Glomerular endothelial cell (primary cell): ENCODE measurements around the gene NAA20. TPM values are rescaled to one million over a fixed set of nuclear protein-coding genes. Genes with fewer than 3 reads are reported as not detected.

Experiments used
- DNase-seq: peaks from one replicate; pipeline ENCODE4 v3.0.0-alpha.2; 2011; ENCODE audit warnings: low read depth, low spot score; ENCODE audit errors: extremely low read depth
- total RNA-seq: library from RNA; depleted of rRNA; stranded (reverse); fragments of >200 nt; gene quantifications from 2 replicates; pipeline ENCODE4 v1.2.3, GENCODE V29; 2015

The NAA20 gene, protein sequence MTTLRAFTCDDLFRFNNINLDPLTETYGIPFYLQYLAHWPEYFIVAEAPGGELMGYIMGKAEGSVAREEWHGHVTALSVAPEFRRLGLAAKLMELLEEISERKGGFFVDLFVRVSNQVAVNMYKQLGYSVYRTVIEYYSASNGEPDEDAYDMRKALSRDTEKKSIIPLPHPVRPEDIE
- total RNA-seq = 38.4 and 39.4 TPM in 2 replicates

DNA sequence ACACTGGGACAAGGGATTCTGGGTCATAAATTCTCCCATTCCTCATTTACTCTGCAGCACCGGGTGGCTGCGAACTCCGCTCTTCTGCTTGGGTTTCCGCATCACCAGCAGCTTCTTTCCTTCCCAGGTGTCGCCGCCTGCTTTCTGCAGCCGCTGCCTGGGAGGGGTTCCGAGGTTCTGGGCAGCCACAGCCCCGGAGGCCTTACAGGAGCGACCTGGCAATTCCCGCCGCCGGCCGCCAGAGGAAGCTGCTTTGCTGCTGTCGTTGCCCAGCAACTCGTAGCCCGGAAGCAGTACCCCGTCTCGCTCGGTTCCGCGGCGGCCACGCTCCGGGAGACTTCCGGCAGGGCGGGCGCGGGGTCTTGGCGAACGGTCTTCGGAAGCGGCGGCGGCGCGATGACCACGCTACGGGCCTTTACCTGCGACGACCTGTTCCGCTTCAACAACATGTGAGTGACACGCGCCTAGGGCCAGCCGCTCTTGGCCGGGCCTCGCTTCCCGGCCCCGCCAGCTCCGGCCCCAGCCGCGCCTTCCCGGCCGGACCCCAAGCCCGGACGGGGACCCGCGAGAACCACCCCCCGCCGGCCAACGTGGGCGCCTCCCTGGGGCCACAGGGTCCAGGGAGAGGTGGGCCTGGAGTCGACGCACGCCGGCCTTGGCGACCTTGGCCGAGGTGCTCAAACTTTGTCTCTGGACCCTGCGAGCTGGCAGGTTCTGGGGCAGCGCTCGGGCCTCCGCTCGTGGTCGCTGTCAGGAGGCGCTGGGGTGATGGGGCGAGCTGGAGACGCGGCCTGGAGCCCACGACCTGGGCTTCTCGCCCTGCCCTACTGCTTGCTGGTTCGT lies at the start of gene NAA20:
Gene NAA20, plus strand, starts transcription at position 362 of the 843 bp plus-strand sequence. Its CDS starts 35 bp downstream, at position 397.
- DNase-seq = no peak

DNA sequence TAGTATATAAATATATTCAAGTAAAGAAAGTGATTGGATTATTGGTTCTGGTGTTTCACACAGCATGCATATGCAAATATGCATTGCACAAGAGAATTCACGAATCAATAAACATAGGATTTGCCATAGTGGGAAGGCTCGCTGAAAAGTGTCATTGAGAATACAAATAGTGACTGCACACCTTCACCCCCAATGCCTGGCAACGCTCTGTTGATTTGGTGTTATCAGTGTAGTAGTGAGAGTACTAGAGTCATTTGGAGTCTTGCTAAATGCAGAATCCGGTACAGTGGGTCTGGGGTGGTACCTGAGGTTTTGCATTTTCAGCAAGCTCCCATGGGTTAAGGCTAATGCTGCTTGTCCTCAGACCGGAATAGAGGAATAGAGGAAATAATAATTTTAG lies 49.7 kb upstream of the NAA20 start:
- no peak for DNase-seq

DNA sequence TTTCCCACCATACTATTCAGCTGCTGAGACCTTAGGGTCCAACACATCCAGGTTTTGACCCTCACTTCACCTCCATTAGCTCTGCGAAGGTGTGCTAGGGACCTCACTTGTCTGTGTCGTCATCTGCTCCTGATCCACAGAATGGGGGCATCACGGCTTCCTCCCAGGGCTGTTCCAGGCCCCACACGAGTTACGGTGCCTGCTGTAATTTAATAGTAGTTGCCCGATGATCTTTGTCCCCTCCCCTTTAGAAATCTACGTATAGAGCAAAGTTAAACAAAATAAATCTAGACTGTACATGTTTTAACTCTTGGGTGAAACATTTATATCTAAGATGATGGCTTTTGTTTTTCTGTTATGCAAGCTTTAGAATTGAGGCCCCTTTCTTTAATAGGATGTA lies 49.1 kb upstream of the NAA20 start:
- DNase-seq = no peak

DNA sequence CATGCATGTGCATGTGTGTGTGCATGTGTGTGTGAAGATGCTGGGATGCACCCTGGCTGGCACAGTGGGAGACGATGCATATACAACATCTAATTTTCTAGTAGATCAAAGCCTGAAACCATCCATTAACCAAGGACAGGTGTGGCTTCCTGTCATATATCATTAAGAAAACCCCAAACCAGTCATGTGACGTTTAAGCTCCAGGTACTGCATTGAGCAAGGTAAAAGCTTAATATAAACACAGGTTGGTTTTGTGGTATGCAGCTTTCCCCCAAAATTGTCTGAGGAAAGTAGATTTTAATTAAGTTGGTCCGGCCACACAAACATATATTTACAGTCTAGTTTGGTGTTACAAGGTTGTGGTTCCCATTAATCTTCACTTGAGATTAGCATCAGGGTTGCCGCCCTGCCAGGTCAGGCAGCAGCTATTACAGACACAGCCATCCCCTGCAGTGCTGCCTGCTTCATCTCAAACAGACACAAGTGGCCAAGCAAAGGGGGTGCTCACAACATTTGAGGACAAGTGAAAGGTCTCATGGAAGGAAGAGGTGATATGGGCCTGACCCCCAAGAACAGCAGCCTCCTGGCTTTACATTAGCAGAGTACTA lies 48.6 kb upstream of the NAA20 start:
- no peak for DNase-seq

DNA sequence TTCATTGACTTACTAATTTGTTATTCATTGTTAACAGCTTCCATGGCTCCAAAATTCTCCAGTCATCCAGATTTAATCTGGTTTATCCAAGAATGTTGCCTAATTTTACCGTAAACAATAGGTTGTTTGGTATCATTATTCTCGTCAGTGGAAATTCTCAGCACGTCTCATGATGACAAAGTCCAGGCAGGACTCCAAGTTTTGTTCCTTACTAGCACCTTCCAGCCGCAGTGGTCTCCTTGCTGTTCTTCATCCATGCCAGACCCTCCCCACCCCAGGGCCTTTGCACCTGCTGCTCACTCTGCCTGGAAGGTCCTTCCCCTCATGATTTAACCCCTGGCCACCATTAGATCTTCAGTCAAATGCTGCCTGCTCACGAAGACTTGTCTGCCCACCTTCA lies 48.1 kb upstream of the NAA20 start:
- no peak for DNase-seq

DNA sequence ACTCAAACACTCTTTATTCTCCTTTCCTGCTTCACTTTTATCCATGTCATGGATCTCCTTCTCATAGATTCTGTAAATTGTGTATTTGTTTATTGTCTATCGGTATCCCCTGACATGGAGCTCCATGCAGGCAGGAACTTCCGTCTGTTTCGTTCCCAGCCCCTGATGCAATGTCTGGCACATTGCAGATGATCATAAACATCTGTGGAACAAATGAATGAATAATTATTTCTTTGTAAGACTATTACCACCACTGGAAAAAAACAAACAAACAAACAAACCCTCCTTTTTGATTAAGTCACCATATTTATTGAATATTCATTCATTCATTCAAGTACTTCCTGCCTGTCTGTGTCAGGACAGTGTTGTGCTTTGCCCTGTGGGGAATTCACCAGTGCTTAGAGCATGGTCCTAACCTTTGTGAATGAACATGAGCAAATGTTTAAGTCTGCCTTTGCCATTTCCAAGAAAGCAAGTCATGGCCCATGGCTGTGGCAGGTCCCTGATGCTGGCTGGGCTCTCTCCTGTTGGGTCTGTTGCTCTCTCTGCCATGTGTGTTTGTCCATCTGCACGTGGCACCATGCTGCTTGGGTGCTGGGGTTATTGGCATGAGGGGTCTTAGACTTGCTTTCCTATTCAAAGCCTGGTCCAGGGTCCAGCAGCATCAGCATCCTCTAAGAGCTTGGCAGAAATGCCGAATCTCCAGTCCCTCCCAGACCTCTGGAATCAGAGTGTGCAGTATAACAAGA lies 47.5 kb upstream of the NAA20 start:
- DNase-seq = no peak

DNA sequence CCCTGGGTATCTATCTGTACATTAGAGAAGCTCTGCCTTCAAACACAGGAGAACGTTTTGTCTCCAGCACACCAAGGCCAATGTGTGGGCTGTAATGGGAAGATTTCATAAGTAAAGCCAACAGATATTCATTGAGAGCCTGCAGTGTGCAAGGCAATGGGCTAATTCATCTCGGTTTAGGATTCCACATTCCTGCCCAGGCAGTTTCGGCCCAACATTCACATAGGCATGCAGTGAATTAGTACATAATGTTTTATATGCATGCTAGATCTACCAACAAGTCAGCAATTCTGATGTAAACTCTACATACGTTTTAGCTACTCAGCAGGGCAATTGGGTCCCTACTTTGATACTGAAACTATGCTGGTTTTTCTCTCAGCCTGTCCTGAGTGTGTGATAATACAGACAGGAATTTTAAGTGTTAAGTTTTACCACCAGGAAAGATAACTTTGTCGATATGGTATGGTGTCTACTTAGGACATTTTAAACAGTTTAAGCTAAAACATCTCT lies 46.9 kb upstream of the NAA20 start:
- DNase-seq = no peak

DNA sequence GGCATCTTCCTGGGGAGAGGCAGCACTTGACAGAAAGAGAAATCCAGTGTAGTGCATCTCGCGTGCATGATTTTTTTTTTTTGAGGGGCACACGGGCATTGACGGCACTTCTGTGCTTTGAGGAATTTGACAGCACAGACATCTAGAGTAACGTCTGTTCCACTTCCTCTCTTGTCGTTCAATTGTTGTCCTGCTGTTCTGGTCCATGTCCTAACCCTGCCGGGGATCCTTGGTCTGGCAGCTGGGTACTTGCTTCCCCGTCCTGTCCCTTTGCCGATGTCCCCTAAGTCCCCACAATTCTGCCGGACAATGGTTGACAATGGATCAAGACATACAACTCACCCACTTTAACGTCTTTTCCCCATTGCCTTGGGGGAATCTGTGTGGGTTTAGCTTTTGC lies 46.0 kb upstream of the NAA20 start:
- DNase-seq = no peak

DNA sequence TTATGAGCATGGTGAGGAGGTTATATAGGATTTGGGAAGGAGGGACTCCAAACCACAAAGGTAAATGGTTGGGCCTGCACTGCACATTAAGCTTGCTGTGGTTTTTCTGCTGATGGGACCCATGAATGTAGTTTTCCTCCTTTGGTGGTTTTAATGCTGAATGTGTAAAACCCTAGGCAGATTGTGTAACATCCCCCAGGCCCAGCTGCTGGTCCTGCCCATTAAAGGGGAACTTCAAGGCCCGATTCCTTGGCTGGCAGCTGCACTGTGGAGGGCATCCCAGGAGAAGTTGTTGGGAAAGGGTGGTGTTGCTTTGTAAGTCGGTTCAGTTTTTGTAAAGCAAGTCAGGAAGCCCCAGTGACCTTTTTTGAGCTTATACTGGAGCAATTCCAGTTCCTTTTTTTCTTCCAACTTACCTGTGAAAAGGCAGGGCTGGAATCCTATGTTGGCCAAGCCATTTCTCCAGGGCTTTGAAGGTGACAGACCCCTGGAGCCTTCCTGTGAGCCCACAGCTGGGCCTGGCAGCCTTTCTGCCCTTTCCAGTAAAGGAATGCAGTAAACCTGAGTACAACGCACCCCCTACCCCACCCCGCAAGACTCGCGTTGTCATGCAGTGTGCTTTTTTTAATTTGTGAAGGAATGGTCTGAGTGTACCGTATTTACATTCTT lies 43.1 kb upstream of the NAA20 start:
- DNase-seq = no peak

DNA sequence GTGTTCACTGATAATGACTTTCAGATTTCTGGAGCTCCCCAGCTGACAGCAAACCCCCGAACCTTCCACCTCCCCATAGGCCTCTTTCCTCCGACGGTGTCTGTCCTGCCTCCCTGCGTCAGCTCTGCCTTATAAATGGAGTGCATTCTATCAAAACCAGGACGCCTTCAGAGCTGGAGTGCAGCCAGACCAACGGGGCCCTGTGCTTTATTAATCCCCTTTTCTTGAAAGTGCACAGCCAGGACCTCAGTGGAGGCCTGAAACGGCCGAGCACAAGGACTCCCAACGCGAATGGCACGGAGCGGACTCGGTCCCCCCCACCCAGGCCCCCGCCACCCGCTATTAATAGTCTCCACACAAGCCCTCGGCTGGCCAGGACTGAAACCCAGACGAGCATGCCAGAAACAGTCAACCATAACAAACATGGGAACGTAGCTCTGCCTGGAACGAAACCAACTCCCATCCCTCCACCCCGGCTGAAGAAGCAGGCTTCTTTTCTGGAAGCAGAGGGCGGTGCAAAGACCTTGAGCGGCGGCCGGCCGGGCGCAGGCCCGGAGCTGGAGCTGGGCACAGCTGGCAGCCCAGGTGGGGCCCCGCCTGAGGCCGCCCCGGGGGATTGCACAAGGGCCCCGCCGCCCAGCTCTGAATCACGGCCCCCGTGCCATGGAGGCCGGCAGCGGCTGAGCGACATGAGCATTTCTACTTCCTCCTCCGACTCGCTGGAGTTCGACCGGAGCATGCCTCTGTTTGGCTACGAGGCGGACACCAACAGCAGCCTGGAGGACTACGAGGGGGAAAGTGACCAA lies 42.3 kb upstream of the NAA20 start:
- no peak for DNase-seq

DNA sequence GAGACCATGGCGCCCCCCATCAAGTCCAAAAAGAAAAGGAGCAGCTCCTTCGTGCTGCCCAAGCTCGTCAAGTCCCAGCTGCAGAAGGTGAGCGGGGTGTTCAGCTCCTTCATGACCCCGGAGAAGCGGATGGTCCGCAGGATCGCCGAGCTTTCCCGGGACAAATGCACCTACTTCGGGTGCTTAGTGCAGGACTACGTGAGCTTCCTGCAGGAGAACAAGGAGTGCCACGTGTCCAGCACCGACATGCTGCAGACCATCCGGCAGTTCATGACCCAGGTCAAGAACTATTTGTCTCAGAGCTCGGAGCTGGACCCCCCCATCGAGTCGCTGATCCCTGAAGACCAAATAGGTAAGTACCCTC lies 41.7 kb upstream of the NAA20 start:
- DNase-seq = no peak

DNA sequence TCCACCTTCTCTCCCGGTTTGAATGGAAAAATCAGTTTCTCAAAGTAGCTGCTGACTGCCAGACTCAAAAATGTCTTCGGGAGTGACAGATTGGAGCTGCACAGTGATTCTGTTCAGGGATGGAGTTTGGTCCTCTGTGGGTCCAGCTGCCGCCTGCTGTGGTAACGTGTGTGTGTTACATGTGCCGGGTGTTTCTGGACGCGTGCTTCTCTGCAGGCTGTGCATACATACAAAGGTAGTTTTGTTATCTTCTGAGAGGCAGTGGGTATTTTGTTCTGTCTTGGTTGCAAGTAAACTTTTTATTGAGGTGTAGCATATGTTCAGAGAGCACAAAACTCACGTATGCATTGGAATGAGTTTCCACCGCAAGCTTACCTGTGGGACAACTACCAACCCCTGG lies 41.3 kb upstream of the NAA20 start:
- DNase-seq = no peak

DNA sequence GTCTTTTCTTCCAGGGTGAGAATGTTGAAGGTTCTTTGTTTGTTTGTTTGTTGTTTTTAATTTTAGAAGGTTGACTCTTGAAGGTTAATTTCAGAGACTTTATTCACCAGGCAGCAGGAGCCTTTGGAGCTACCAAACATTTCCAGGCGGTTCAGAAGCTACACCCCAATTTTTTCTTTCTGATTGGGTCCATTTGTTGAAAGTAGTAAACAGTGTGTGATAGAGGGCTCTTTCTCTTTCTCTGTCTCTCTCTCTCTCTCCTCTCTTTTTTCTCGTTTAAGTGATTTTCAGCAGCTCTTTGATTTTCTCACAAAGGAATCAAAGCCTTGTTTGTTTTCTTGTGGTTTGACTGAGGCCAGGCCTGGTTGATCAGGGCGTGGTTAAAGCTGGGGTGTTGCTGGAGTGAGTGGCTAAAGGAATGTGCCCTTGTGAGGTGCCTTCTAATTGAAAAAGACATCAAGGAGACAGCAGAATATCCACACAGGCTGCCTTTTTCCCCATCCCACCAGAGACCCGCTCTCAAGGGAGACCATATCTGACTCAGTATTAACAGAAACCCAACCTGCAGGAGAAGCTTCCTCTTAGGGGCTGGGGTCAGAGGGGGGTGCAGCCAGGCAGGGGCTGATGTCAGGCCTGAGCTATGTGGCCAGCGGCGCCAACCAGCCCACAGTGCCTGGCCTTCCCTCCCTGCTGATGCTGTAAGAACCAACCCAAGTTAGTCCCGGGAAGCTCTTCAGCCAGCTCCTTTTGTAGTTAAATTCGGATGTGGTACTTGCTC lies 40.4 kb upstream of the NAA20 start:
- DNase-seq = no peak

DNA sequence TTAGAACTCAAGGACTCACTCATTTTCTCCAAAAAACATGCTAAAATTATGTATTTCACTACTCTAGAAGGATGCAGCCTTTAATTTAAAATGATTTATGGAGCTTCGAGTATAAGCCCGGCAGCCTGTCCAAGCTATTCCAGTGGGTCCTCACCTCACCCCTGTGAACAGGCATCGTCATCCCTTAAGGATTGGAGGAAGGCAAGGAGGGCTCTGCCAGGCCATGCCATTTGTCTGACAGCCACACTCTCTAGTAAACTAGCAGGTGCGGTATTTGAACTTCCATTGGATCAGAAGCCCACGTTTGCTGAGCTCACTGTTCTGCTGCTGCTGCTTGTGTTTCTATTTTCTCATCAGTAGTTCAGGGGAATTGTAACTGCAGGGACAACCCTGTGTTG lies 39.8 kb upstream of the NAA20 start:
- no peak for DNase-seq

DNA sequence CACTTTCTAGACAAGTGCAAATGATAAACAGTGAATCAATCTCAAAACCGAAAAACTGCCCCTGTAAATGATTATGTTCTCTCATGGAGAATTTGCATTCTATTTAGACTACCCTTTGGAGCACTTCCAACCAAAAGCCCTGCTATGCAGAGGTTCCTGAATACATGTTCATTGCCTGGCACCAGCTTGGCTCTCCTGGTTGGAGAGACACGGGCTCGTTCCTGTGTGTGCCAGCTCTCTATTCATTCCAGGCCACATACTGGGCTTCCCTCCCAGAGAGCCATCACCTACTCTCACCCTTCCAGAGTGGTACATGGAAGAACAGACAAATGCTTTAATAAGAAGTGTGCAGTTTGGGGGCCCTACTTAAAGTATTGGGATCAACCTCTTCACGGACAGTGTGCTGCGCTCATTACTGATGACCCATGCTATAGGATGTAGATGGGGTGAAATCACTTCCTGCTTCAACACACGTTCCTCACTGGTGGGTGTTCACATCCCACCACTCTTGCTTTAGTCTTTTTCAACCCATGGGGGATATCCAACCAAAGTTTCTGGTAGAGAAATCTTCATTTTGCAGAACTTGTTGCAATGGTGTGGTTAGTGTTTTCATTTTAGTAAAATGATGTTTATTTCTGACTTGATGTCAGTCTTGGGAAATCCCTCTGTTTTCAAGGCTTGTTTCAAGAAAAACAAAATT lies 38.5 kb upstream of the NAA20 start:
- no peak for DNase-seq

DNA sequence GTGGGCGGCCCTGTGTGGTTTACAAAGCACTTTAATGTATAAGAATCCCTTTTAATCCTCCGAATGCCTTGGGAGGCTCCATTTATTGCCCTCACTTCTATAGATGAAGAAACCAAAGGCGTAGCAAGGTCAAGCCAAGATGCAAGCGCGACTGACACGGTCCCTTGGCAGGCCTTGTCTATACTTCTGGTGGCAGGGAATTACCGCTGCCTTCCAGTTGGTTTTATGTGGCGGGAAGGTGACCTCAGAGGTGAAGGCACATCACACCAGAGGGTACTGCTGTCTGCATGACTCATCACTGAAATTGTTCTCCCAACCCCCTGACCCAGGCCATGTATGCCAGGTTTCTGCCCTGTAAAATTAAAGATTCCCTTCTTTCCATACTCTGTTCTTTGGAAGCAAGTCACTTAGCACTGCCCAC lies 36.1 kb upstream of the NAA20 start:
- no peak for DNase-seq

DNA sequence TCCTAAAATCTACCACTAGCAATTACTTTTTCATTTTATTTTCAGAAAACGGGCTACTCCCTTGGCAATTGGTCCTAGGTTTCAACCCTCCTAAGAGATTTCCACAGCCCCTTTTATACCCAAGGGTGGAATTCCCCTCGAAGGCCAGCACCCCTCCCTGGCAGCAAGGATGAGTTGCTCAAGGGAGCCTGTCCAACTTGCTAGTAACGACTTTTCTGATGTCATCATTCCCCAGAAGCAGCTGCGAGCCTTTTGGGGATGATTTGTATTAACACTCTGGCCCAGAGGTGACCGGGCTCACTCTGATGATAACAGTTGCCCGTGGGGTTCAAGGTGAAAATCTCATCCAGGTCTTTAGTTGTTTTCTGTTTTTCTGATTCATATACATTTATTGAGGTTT lies 30.7 kb upstream of the NAA20 start:
- no peak for DNase-seq

DNA sequence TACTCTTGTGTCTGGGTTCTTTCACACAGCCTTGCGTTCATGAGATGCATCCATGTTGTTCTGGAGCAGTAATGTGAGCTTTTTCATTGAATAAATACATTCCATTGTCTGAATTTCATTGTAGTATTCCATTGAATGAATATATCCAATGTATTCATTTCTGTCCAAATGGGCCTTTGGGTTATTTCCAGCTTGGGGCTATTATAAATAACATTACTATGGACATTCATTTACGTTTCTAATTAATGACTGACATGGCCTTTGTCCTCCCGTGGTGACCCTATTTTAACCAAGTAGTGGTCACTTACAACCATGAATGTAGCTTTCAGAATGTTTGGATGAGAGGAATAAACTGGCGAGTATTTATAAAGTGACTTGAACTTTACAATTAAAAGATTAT lies 30.1 kb upstream of the NAA20 start:
- DNase-seq = no peak
